ENCODE data around the gene ZC3H12C. TPM values are rescaled to one million over a fixed set of nuclear protein-coding genes. Genes with fewer than 3 reads are reported as not detected.

ZC3H12C gene
- total and polyA plus RNA-seq, 2 of the 4 experiments (the other 2 are of a cell fraction) = 4.2 to 15.8 TPM

DNA sequence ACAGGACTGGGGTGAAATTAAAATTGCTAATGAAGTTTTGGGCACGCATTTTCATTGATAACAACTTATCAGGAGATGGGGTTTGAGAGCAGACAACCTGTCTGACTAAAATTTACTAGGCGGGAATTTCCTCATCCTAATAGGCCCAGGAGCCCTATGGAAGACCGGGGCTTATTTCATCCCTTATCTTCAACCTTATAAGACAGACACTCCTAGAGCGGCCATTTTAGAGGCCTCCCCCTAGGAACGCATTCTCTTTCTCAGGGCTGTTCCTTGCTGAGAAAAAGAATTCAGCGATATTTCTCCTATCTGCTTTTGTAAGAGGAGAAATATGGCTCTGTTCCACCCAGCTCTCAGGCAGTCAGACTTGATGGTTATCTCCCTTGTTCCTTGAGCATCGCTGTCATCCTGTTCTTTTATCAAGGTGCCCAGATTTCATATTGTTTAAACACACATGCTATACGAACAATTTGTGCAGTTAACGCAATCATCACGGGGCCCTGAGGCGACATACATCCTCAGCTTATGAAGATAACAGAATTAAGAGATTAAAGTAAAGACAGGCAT is 39.3 kb upstream of the ZC3H12C start:
- DNase-seq (no peak), ATAC-seq (ENCODE audit: low read depth) (no peak)
- Histone ChIP-seq H2BK5ac (ENCODE audit: low read depth, low read length, poor library complexity, severe bottlenecking) (no peak overlapping the region), H3K9ac (ENCODE audit: low read depth, low read length) (no peak overlapping the region), H2BK20ac (ENCODE audit: low read depth, low read length) (no peak overlapping the region), H3K27me3 (ENCODE audit: control insufficient read depth, insufficient read depth, low read length) (no peaks in the 10 kb centered on the region), H2AK5ac (ENCODE audit: low read depth, low read length) (no peak overlapping the region), H3K23ac (ENCODE audit: low read depth, low read length) (no peak overlapping the region), H3K4me2 (ENCODE audit: low read depth, low read length) (no peak overlapping the region), H3K4ac (ENCODE audit: low read depth, low read length) (no peak overlapping the region), H4K5ac (ENCODE audit: low read depth, low read length) (no peak overlapping the region), H3K4me3 (ENCODE audit: insufficient read depth, low read depth, low read length) (no peak overlapping the region), H3K27ac (ENCODE audit: insufficient read depth, low read length) (no peak overlapping the region), H4K8ac (ENCODE audit: low read depth in 2 of 2, low read length in 2 of 2) (no peak overlapping the region), H4K91ac (ENCODE audit: insufficient read depth, low read depth, low read length) (no peak overlapping the region), H2AK9ac (replicated peaks; ENCODE audit: low read depth, low read length, poor library complexity) (no peak overlapping the region), H2AFZ (replicated peaks; ENCODE audit: low read length, poor library complexity) (no peak overlapping the region), H3K18ac (ENCODE audit: low read depth, low read length) (no peak overlapping the region), H3K9me3 (ENCODE audit: control insufficient read depth, insufficient read depth, low read length) (peaks cover 9% of the 10 kb centered on the region), H4K20me1 (ENCODE audit: insufficient read depth, low read length) (no peaks in the 10 kb centered on the region), H3K36me3 (ENCODE audit: control insufficient read depth, insufficient read depth, low read length) (no peaks in the 10 kb centered on the region), H2BK120ac (ENCODE audit: low read depth, low read length) (no peak overlapping the region), H3K4me1 (ENCODE audit: control insufficient read depth, insufficient read depth, low read length) (no peaks in the 10 kb centered on the region), H3K79me1 (ENCODE audit: low read depth in 1 of 2, low read length in 2 of 2) (no peaks in the 10 kb centered on the region), H3K56ac (ENCODE audit: extremely low read depth, insufficient read depth, low read length) (no peak overlapping the region), H3K9me1 (ENCODE audit: insufficient read depth, low read length) (no peaks in the 10 kb centered on the region), H3K14ac (replicated peaks; ENCODE audit: low read depth, low read length) (no peak overlapping the region), H2BK15ac (ENCODE audit: low read depth, low read length) (no peak overlapping the region)
- dilution Hi-C loops (cut with HindIII; ENCODE audit: low sequenced_read_pairs, unreplicated experiment) (no loop called here), in situ Hi-C loops (cut with MboI; ENCODE audit: low sequenced_read_pairs) (no loop called here), intact Hi-C loops (cut with micrococcal nuclease) (no loop called here)
- BruUV-seq (replicated peaks) = no TSS peak
- no CpG with 5 or more reads among the region's 11 CpGs for WGBS, 2 experiments (ENCODE audit: extremely low coverage in 2 of 2, insufficient read length in 1 of 2)
- TF ChIP-seq RAD21 (IDR thresholded peaks at IDR 0.05; ENCODE audit: low read length) (no peak), SMC3 (IDR thresholded peaks at IDR 0.05; ENCODE audit: low read depth, low read length) (no peak), MXI1 (IDR thresholded peaks at IDR 0.05; ENCODE audit: borderline replicate concordance, low read depth, low read length) (no peak), RFX5 (IDR thresholded peaks at IDR 0.05; ENCODE audit: low read depth, low read length) (no peak), CHD1 (IDR thresholded peaks at IDR 0.05; ENCODE audit: low read depth, low read length) (no peak), BHLHE40 (IDR thresholded peaks at IDR 0.05; ENCODE audit: low read depth, low read length) (no peak), CEBPB (IDR thresholded peaks at IDR 0.05; ENCODE audit: low read depth, low read length) (no peak), NFE2L2 (IDR thresholded peaks at IDR 0.05; ENCODE audit: low read depth, low read length) (no peak), FOS (IDR thresholded peaks at IDR 0.05; ENCODE audit: low read depth, low read length) (no peak), MAZ (IDR thresholded peaks at IDR 0.05; ENCODE audit: borderline replicate concordance, low read depth, low read length) (no peak)
- TF ChIP-seq, protein P1, sequence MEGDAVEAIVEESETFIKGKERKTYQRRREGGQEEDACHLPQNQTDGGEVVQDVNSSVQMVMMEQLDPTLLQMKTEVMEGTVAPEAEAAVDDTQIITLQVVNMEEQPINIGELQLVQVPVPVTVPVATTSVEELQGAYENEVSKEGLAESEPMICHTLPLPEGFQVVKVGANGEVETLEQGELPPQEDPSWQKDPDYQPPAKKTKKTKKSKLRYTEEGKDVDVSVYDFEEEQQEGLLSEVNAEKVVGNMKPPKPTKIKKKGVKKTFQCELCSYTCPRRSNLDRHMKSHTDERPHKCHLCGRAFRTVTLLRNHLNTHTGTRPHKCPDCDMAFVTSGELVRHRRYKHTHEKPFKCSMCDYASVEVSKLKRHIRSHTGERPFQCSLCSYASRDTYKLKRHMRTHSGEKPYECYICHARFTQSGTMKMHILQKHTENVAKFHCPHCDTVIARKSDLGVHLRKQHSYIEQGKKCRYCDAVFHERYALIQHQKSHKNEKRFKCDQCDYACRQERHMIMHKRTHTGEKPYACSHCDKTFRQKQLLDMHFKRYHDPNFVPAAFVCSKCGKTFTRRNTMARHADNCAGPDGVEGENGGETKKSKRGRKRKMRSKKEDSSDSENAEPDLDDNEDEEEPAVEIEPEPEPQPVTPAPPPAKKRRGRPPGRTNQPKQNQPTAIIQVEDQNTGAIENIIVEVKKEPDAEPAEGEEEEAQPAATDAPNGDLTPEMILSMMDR (conservative IDR thresholded peaks at IDR 0.05; ENCODE audit: low read depth, low read length) = no peak
- ChIA-PET CTCF (no interaction called here), POLR2A (ENCODE audit: unreplicated experiment) (no interaction called here)

Measured in IMR-90 (cell line).